ENCODE data around the gene PTP4A2.

The PTP4A2 gene

GRCh38 chr1:31886866-31887265, 51.3 kb downstream of the PTP4A2 start:
- Mint-ChIP-seq H3K4me1 (peaks cover 32% of the 10 kb centered on the region), H3K27me3 (no peaks in the 10 kb centered on the region), H3K4me3 (no peak overlapping the region), H3K9me3 (no peaks in the 10 kb centered on the region), H3K36me3 (ENCODE audit: insufficient read depth) (peaks cover 1% of the 10 kb centered on the region), H3K27ac (ENCODE audit: low read depth) (peak overlapping the region; percentile 25)
- ATAC-seq (replicated peaks; ENCODE audit: extremely low read depth, poor library complexity, severe bottlenecking) (no peak), DNase-seq (ENCODE audit: low spot score in 2 of 2) (no peak)

GRCh38 chr1:31885851-31886250, 52.3 kb downstream of the PTP4A2 start:
- DNase-seq (ENCODE audit: low spot score in 2 of 2) (no peak), ATAC-seq (replicated peaks; ENCODE audit: extremely low read depth, poor library complexity, severe bottlenecking) (no peak)
- Mint-ChIP-seq H3K4me1 (peaks cover 33% of the 10 kb centered on the region), H3K9me3 (no peaks in the 10 kb centered on the region), H3K27ac (ENCODE audit: low read depth) (no peak overlapping the region), H3K4me3 (no peak overlapping the region), H3K27me3 (no peaks in the 10 kb centered on the region), H3K36me3 (ENCODE audit: insufficient read depth) (peaks cover 1% of the 10 kb centered on the region)

- H3K9me3 Mint-ChIP-seq = no peaks in the 10 kb centered on the region
- ATAC-seq (replicated peaks; ENCODE audit: extremely low read depth, poor library complexity, severe bottlenecking) = no peak
- no peak overlapping the region for H3K4me3 Mint-ChIP-seq
- no peak for DNase-seq (ENCODE audit: low spot score in 2 of 2)
- peaks cover 1% of the 10 kb centered on the region for H3K36me3 Mint-ChIP-seq (ENCODE audit: insufficient read depth)
- no peak overlapping the region for H3K27ac Mint-ChIP-seq (ENCODE audit: low read depth)
- H3K27me3 Mint-ChIP-seq = no peaks in the 10 kb centered on the region
- peaks cover 24% of the 10 kb centered on the region for H3K4me1 Mint-ChIP-seq
Observed at GRCh38 chr1:31883357-31883942, 54.7 kb downstream of the PTP4A2 start.

- no peak overlapping the region for H3K27ac Mint-ChIP-seq (ENCODE audit: low read depth)
- no peak overlapping the region for H3K4me3 Mint-ChIP-seq
- peaks cover 25% of the 10 kb centered on the region for H3K4me1 Mint-ChIP-seq
- H3K27me3 Mint-ChIP-seq = no peaks in the 10 kb centered on the region
- H3K36me3 Mint-ChIP-seq (ENCODE audit: insufficient read depth) = peaks cover 1% of the 10 kb centered on the region
- no peaks in the 10 kb centered on the region for H3K9me3 Mint-ChIP-seq
- no peak for DNase-seq (ENCODE audit: low spot score in 2 of 2)
- ATAC-seq (replicated peaks; ENCODE audit: extremely low read depth, poor library complexity, severe bottlenecking) = no peak
Observed at GRCh38 chr1:31881688-31882000, 56.5 kb downstream of the PTP4A2 start.

GRCh38 chr1:31880957-31881687, 57.0 kb downstream of the PTP4A2 start:
- H3K36me3 Mint-ChIP-seq (ENCODE audit: insufficient read depth) = no peaks in the 10 kb centered on the region
- ATAC-seq (replicated peaks; ENCODE audit: extremely low read depth, poor library complexity, severe bottlenecking) = no peak
- H3K27me3 Mint-ChIP-seq = no peaks in the 10 kb centered on the region
- no peak for DNase-seq (ENCODE audit: low spot score in 2 of 2)
- H3K4me1 Mint-ChIP-seq = peaks cover 30% of the 10 kb centered on the region
- H3K4me3 Mint-ChIP-seq = no peak overlapping the region
- H3K27ac Mint-ChIP-seq (ENCODE audit: low read depth) = no peak overlapping the region
- H3K9me3 Mint-ChIP-seq = no peaks in the 10 kb centered on the region

- no peak for ATAC-seq (replicated peaks; ENCODE audit: extremely low read depth, poor library complexity, severe bottlenecking)
- Mint-ChIP-seq H3K9me3 (no peaks in the 10 kb centered on the region), H3K27ac (ENCODE audit: low read depth) (no peak overlapping the region), H3K4me1 (peaks cover 30% of the 10 kb centered on the region), H3K36me3 (ENCODE audit: insufficient read depth) (no peaks in the 10 kb centered on the region), H3K27me3 (no peaks in the 10 kb centered on the region), H3K4me3 (no peak overlapping the region)
- no peak for DNase-seq (ENCODE audit: low spot score in 2 of 2)
Observed at GRCh38 chr1:31879981-31880608, 58.1 kb downstream of the PTP4A2 start.

GRCh38 chr1:31878058-31878457, 60.1 kb downstream of the PTP4A2 start:
- H3K9me3 Mint-ChIP-seq = no peaks in the 10 kb centered on the region
- no peak overlapping the region for H3K27ac Mint-ChIP-seq (ENCODE audit: low read depth)
- no peaks in the 10 kb centered on the region for H3K36me3 Mint-ChIP-seq (ENCODE audit: insufficient read depth)
- H3K4me3 Mint-ChIP-seq = no peak overlapping the region
- H3K4me1 Mint-ChIP-seq = peaks cover 24% of the 10 kb centered on the region
- DNase-seq (ENCODE audit: low spot score in 2 of 2) (no peak), ATAC-seq (replicated peaks; ENCODE audit: extremely low read depth, poor library complexity, severe bottlenecking) (no peak)
- H3K27me3 Mint-ChIP-seq = no peaks in the 10 kb centered on the region

GRCh38 chr1:31877544-31877943, 60.6 kb downstream of the PTP4A2 start:
- no peak overlapping the region for H3K4me3 Mint-ChIP-seq
- no peak for DNase-seq (ENCODE audit: low spot score in 2 of 2)
- no peaks in the 10 kb centered on the region for H3K36me3 Mint-ChIP-seq (ENCODE audit: insufficient read depth)
- no peak overlapping the region for H3K27ac Mint-ChIP-seq (ENCODE audit: low read depth)
- no peak for ATAC-seq (replicated peaks; ENCODE audit: extremely low read depth, poor library complexity, severe bottlenecking)
- H3K27me3 Mint-ChIP-seq = no peaks in the 10 kb centered on the region
- H3K4me1 Mint-ChIP-seq = peaks cover 29% of the 10 kb centered on the region
- H3K9me3 Mint-ChIP-seq = no peaks in the 10 kb centered on the region

GRCh38 chr1:31875636-31876236, 62.4 kb downstream of the PTP4A2 start:
- Mint-ChIP-seq H3K27me3 (no peaks in the 10 kb centered on the region), H3K9me3 (no peaks in the 10 kb centered on the region), H3K27ac (ENCODE audit: low read depth) (no peak overlapping the region), H3K4me1 (peaks cover 27% of the 10 kb centered on the region), H3K4me3 (no peak overlapping the region), H3K36me3 (ENCODE audit: insufficient read depth) (peaks cover 2% of the 10 kb centered on the region)
- ATAC-seq (replicated peaks; ENCODE audit: extremely low read depth, poor library complexity, severe bottlenecking) (no peak), DNase-seq (ENCODE audit: low spot score in 2 of 2) (no peak)

GRCh38 chr1:31874942-31875341, 63.2 kb downstream of the PTP4A2 start:
- Mint-ChIP-seq H3K27ac (ENCODE audit: low read depth) (peak overlapping the region; percentile 5), H3K36me3 (ENCODE audit: insufficient read depth) (peaks cover 2% of the 10 kb centered on the region), H3K27me3 (no peaks in the 10 kb centered on the region), H3K4me3 (no peak overlapping the region), H3K4me1 (peaks cover 20% of the 10 kb centered on the region), H3K9me3 (no peaks in the 10 kb centered on the region)
- DNase-seq (ENCODE audit: low spot score in 2 of 2) = no peak
- no peak for ATAC-seq (replicated peaks; ENCODE audit: extremely low read depth, poor library complexity, severe bottlenecking)

- Mint-ChIP-seq H3K4me1 (peaks cover 26% of the 10 kb centered on the region), H3K27me3 (no peaks in the 10 kb centered on the region), H3K36me3 (ENCODE audit: insufficient read depth) (peaks cover 2% of the 10 kb centered on the region), H3K27ac (ENCODE audit: low read depth) (peak overlapping the region; percentile 87), H3K9me3 (no peaks in the 10 kb centered on the region), H3K4me3 (peak overlapping the region; percentile 47)
- peak in 1 of 2 donors; percentile 55 for DNase-seq (ENCODE audit: low spot score in 2 of 2)
- peak; percentile 99 for ATAC-seq (replicated peaks; ENCODE audit: extremely low read depth, poor library complexity, severe bottlenecking)
Observed at GRCh38 chr1:31872658-31873636, 65.2 kb downstream of the PTP4A2 start.

- H3K4me3 Mint-ChIP-seq = peak overlapping the region; percentile 54
- H3K9me3 Mint-ChIP-seq = no peaks in the 10 kb centered on the region
- peaks cover 30% of the 10 kb centered on the region for H3K4me1 Mint-ChIP-seq
- DNase-seq (ENCODE audit: low spot score in 2 of 2) = no peak
- H3K36me3 Mint-ChIP-seq (ENCODE audit: insufficient read depth) = peaks cover 2% of the 10 kb centered on the region
- H3K27ac Mint-ChIP-seq (ENCODE audit: low read depth) = peak overlapping the region; percentile 45
- no peaks in the 10 kb centered on the region for H3K27me3 Mint-ChIP-seq
- ATAC-seq (replicated peaks; ENCODE audit: extremely low read depth, poor library complexity, severe bottlenecking) = no peak
Observed at GRCh38 chr1:31871703-31872102, 66.5 kb downstream of the PTP4A2 start.
